HG03432 (cell line): ENCODE results near the gene COL26A1.

Experiments
- ATAC-seq: cut with Tn5 transposase; IDR thresholded peaks from one replicate; pipeline ENCODE4 v1.9.1; 2021; ENCODE audit warnings: mild to moderate bottlenecking, moderate library complexity; ENCODE audit not compliant: unreplicated experiment

The COL26A1 gene

GRCh38 chr7:101531726-101532357 lies 169.2 kb downstream of the COL26A1 start:
- no peak for ATAC-seq

- ATAC-seq = no peak
Observed at GRCh38 chr7:101532400-101533102, 169.9 kb downstream of the COL26A1 start.

- no peak for ATAC-seq
Observed at GRCh38 chr7:101533103-101533465, 170.4 kb downstream of the COL26A1 start.

GRCh38 chr7:101534015-101534803 lies 171.5 kb downstream of the COL26A1 start:
- no peak for ATAC-seq

GRCh38 chr7:101534873-101535272 lies 172.2 kb downstream of the COL26A1 start:
- no peak for ATAC-seq

GRCh38 chr7:101535351-101535751 lies 172.7 kb downstream of the COL26A1 start:
- ATAC-seq = no peak

- ATAC-seq = no peak
Observed at GRCh38 chr7:101536232-101536631, 173.6 kb downstream of the COL26A1 start.

- no peak for ATAC-seq
Observed at GRCh38 chr7:101536668-101537067, 174.0 kb downstream of the COL26A1 start.

GRCh38 chr7:101537205-101537604 lies 174.5 kb downstream of the COL26A1 start:
- ATAC-seq = no peak

- ATAC-seq = no peak
Observed at GRCh38 chr7:101537935-101538595, 175.4 kb downstream of the COL26A1 start.

- ATAC-seq = no peak
Observed at GRCh38 chr7:101538596-101539459, 176.2 kb downstream of the COL26A1 start.

GRCh38 chr7:101539784-101540183 lies 177.1 kb downstream of the COL26A1 start:
- ATAC-seq = no peak

GRCh38 chr7:101542527-101543241 lies 180.0 kb downstream of the COL26A1 start:
- no peak for ATAC-seq

- no peak for ATAC-seq
Observed at GRCh38 chr7:101543242-101543766, 180.6 kb downstream of the COL26A1 start.

GRCh38 chr7:101543846-101544245 lies 181.2 kb downstream of the COL26A1 start:
- no peak for ATAC-seq

GRCh38 chr7:101545441-101546190 lies 182.9 kb downstream of the COL26A1 start:
- no peak for ATAC-seq

GRCh38 chr7:101546308-101546936 lies 183.7 kb downstream of the COL26A1 start:
- ATAC-seq = no peak
